Epithelial cell of esophagus (primary cell): Measurements from ENCODE around the gene EXOC6B.
A peak's percentile ranks its signal among the peaks of the same experiment; 100 is the strongest.

Source experiments
- DNase-seq: peaks from one replicate; pipeline ENCODE4 v3.0.0; 2010; ENCODE audit warnings: low read depth
- H3K4me3 ChIP-seq: 2 replicates; pipeline ENCODE4 v1.5.1; 2011; ENCODE audit warnings: mild to moderate bottlenecking, low read length, control low read depth
- CTCF ChIP-seq: IDR thresholded peaks from 2 replicates; pipeline ENCODE4 v1.5.1; 2011; ENCODE audit warnings: low read depth, mild to moderate bottlenecking, low read length, control low read depth, inconsistent platforms; ENCODE audit not compliant: insufficient read depth; ENCODE audit errors: missing control alignments

Gene EXOC6B

GRCh38 chr2:72581560-72582181 is 244.2 kb downstream of the EXOC6B start:
- H3K4me3 ChIP-seq = no peak overlapping the region
- DNase-seq = no peak
- peak; percentile 12 for TF ChIP-seq CTCF

- peak; percentile 44 for DNase-seq
- peak; percentile 52 for TF ChIP-seq CTCF
- no peak overlapping the region for H3K4me3 ChIP-seq
These were observed 246.1 kb downstream of the EXOC6B start for GRCh38 chr2:72579591-72580180.

- no peak overlapping the region for H3K4me3 ChIP-seq
- no peak for TF ChIP-seq CTCF
- no peak for DNase-seq
These were observed 249.0 kb downstream of the EXOC6B start for GRCh38 chr2:72576861-72577260.

- DNase-seq = no peak
- no peak overlapping the region for H3K4me3 ChIP-seq
- TF ChIP-seq CTCF = no peak
These were observed 249.4 kb downstream of the EXOC6B start for GRCh38 chr2:72576459-72576858.

GRCh38 chr2:72574886-72575285 is 250.9 kb downstream of the EXOC6B start:
- DNase-seq = no peak
- H3K4me3 ChIP-seq = no peak overlapping the region
- TF ChIP-seq CTCF = no peak

- DNase-seq = no peak
- TF ChIP-seq CTCF = no peak
- no peak overlapping the region for H3K4me3 ChIP-seq
These were observed 252.6 kb downstream of the EXOC6B start for GRCh38 chr2:72573232-72573631.

- DNase-seq = no peak
- TF ChIP-seq CTCF = no peak
- no peak overlapping the region for H3K4me3 ChIP-seq
These were observed 253.3 kb downstream of the EXOC6B start for GRCh38 chr2:72572501-72572900.
